Fibroblast of lung (primary cell): ENCODE data around the gene NFASC. TPM values are rescaled to one million over a fixed set of nuclear protein-coding genes. Genes with fewer than 3 reads are reported as not detected.

ENCODE experiments used
- DNase-seq, 2 donors: peaks; one replicate each; pipeline versions ENCODE4 v3.0.0 to v3.0.0-alpha.2; 2010; ENCODE audit warnings: low read depth in 2 of 2
- H2AFZ ChIP-seq: 2 replicates; pipeline ENCODE4 v1.5.1; 2012; ENCODE audit warnings: low read length, control low read depth, inconsistent platforms
- H3K27ac ChIP-seq: 2 replicates; pipeline ENCODE4 v1.5.1; 2011; ENCODE audit warnings: low read length, control low read depth; ENCODE audit not compliant: insufficient read depth
- H3K27me3 ChIP-seq: 2 replicates; pipeline ENCODE4 v1.5.1; 2011; ENCODE audit warnings: mild to moderate bottlenecking, low read length; ENCODE audit not compliant: control insufficient read depth, insufficient read depth
- H3K36me3 ChIP-seq: 2 replicates; pipeline ENCODE4 v1.5.1; 2011; ENCODE audit warnings: low read length; ENCODE audit not compliant: control insufficient read depth, insufficient read depth
- H3K4me1 ChIP-seq: 2 replicates; pipeline ENCODE4 v1.5.1; 2011; ENCODE audit warnings: low read length; ENCODE audit not compliant: control insufficient read depth, insufficient read depth; ENCODE audit errors: extremely low read depth
- H3K4me2 ChIP-seq: 2 replicates; pipeline ENCODE4 v1.5.1; 2011; ENCODE audit warnings: low read length, control low read depth; ENCODE audit not compliant: insufficient read depth; ENCODE audit errors: extremely low read depth
- H3K4me3 ChIP-seq, 4 experiments: fragments of 200-600 bp in 1 of 4; sonication (generic) in 1 of 4; replicated peaks in 1 of 4; 2 replicates each; pipeline ENCODE4 v1.5.1; 2011 to 2016; ENCODE audit warnings: low read length in 4 of 4, low read depth in 3 of 4, mild to moderate bottlenecking in 3 of 4, control low read depth in 2 of 4, inconsistent platforms in 1 of 4, mixed read lengths in 1 of 4; ENCODE audit not compliant: insufficient read depth in 1 of 4; ENCODE audit errors: control extremely low read depth in 1 of 4
- H3K79me2 ChIP-seq: 2 replicates; pipeline ENCODE4 v1.5.1; 2012; ENCODE audit warnings: mild to moderate bottlenecking, low read length, inconsistent platforms; ENCODE audit not compliant: control insufficient read depth, insufficient read depth
- H3K9ac ChIP-seq: 2 replicates; pipeline ENCODE4 v1.5.1; 2011; ENCODE audit warnings: mild to moderate bottlenecking, low read length, control low read depth; ENCODE audit not compliant: insufficient read depth
- H3K9me3 ChIP-seq: 2 replicates; pipeline ENCODE4 v1.5.1; 2012; ENCODE audit warnings: low read depth, low read length; ENCODE audit not compliant: control insufficient read depth, insufficient read depth
- H4K20me1 ChIP-seq: 2 replicates; pipeline ENCODE4 v1.5.1; 2011; ENCODE audit warnings: low read length; ENCODE audit not compliant: control insufficient read depth, insufficient read depth; ENCODE audit errors: extremely low read depth
- CTCF ChIP-seq, 2 donors: IDR thresholded peaks in 1 of 2; conservative IDR thresholded peaks in 1 of 2; 1 replicate in 1 of 2; 2 replicates in 1 of 2; pipeline ENCODE4 v1.5.1; 2011 to 2012; ENCODE audit warnings: low read length in 2 of 2, control low read depth in 1 of 2, inconsistent platforms in 1 of 2, low read depth in 1 of 2, mild to moderate bottlenecking in 1 of 2
- EZH2 ChIP-seq: IDR thresholded peaks from 2 replicates; pipeline ENCODE4 v1.5.1; 2012; ENCODE audit warnings: low read length, control low read depth, mild to moderate bottlenecking; ENCODE audit errors: missing control alignments
- polyA plus RNA-seq, 2 donors: library from polyadenylated mRNA; depleted of rRNA in 1 of 2; stranded (reverse) in 1 of 2; unstranded in 1 of 2; fragments of >200 nt; gene quantifications; 2 replicates each; pipeline ENCODE4 v1.2.1, GENCODE V29; 2011 to 2012; ENCODE audit warnings: missing spikeins in 1 of 2
- total RNA-seq: library from RNA; depleted of rRNA; stranded (reverse); fragments of >200 nt; gene quantifications from 2 replicates; pipeline ENCODE4 v1.2.1, GENCODE V29; 2014

Gene NFASC
- total and polyA plus RNA-seq, 2 donors (not counting 1 experiment from before 2014, with no cell fraction given), result 13.4 to 16.5 TPM

- no peaks in the 10 kb centered on the region for H4K20me1 ChIP-seq
- no peaks in the 10 kb centered on the region for H3K36me3 ChIP-seq
- no peaks in the 10 kb centered on the region for H3K9me3 ChIP-seq
- no peak overlapping the region for H3K4me3 ChIP-seq
- no peak overlapping the region for H2AFZ ChIP-seq
- no peak overlapping the region for H3K4me2 ChIP-seq
- no peaks in the 10 kb centered on the region for H3K27me3 ChIP-seq
- no peaks in the 10 kb centered on the region for H3K4me1 ChIP-seq
- no peak overlapping the region for H3K9ac ChIP-seq
- DNase-seq, result no peak
- no peaks in the 10 kb centered on the region for H3K79me2 ChIP-seq
- no peak overlapping the region for H3K27ac ChIP-seq
- TF ChIP-seq CTCF (conservative IDR thresholded peaks at IDR 0.05 in 1 of 2, IDR thresholded peaks at IDR 0.05 in 1 of 2; ENCODE audit: low read depth in 1 of 2, low read length in 2 of 2) (no peak), EZH2 (no peak)
These were observed 2.5 kb downstream of the NFASC start for GRCh38 chr1:204873176-204873575.

- DNase-seq, result no peak
- H3K9ac ChIP-seq, result no peak overlapping the region
- no peak overlapping the region for H3K4me2 ChIP-seq
- H3K9me3 ChIP-seq, result no peaks in the 10 kb centered on the region
- H3K4me3 ChIP-seq, result no peak overlapping the region
- no peaks in the 10 kb centered on the region for H4K20me1 ChIP-seq
- H3K36me3 ChIP-seq, result no peaks in the 10 kb centered on the region
- no peak overlapping the region for H3K27ac ChIP-seq
- H3K4me1 ChIP-seq, result no peaks in the 10 kb centered on the region
- H2AFZ ChIP-seq, result no peak overlapping the region
- TF ChIP-seq CTCF (conservative IDR thresholded peaks at IDR 0.05 in 1 of 2, IDR thresholded peaks at IDR 0.05 in 1 of 2; ENCODE audit: low read depth in 1 of 2, low read length in 2 of 2) (no peak), EZH2 (no peak)
- no peaks in the 10 kb centered on the region for H3K27me3 ChIP-seq
- no peaks in the 10 kb centered on the region for H3K79me2 ChIP-seq
These were observed 3.1 kb downstream of the NFASC start for GRCh38 chr1:204873714-204874113.

GRCh38 chr1:204874274-204874673, 3.6 kb downstream of the NFASC start:
- DNase-seq, result no peak
- no peak overlapping the region for H2AFZ ChIP-seq
- no peak overlapping the region for H3K27ac ChIP-seq
- H3K9me3 ChIP-seq, result no peaks in the 10 kb centered on the region
- H4K20me1 ChIP-seq, result no peaks in the 10 kb centered on the region
- no peaks in the 10 kb centered on the region for H3K4me1 ChIP-seq
- H3K9ac ChIP-seq, result no peak overlapping the region
- H3K79me2 ChIP-seq, result no peaks in the 10 kb centered on the region
- H3K27me3 ChIP-seq, result no peaks in the 10 kb centered on the region
- no peak overlapping the region for H3K4me2 ChIP-seq
- no peak for TF ChIP-seq CTCF (conservative IDR thresholded peaks at IDR 0.05 in 1 of 2, IDR thresholded peaks at IDR 0.05 in 1 of 2; ENCODE audit: low read depth in 1 of 2, low read length in 2 of 2)
- TF ChIP-seq EZH2, result no peak
- H3K4me3 ChIP-seq, result no peak overlapping the region
- no peaks in the 10 kb centered on the region for H3K36me3 ChIP-seq
